ENCODE data around the gene ACHE.

The ACHE gene

GRCh38 chr7:100886936-100887515 is 8.7 kb downstream of the ACHE start:
- peak overlapping the region; percentile 11; the same call in 1 of the 2 replicates for H3K4me3 ChIP-seq (ENCODE audit: low read depth, low read length)
- no peak for DNase-seq (ENCODE audit: low read depth)
- no peak for TF ChIP-seq CTCF (IDR thresholded peaks at IDR 0.05; ENCODE audit: low read depth, low read length, missing control alignments)

- no peak for DNase-seq (ENCODE audit: low read depth)
- no peak for TF ChIP-seq CTCF (IDR thresholded peaks at IDR 0.05; ENCODE audit: low read depth, low read length, missing control alignments)
- H3K4me3 ChIP-seq (ENCODE audit: low read depth, low read length): no peak overlapping the region
These were observed 9.3 kb downstream of the ACHE start for GRCh38 chr7:100886142-100886935.

GRCh38 chr7:100885440-100886141 is 10.1 kb downstream of the ACHE start:
- TF ChIP-seq CTCF (IDR thresholded peaks at IDR 0.05; ENCODE audit: low read depth, low read length, missing control alignments): no peak
- no peak for DNase-seq (ENCODE audit: low read depth)
- no peak overlapping the region for H3K4me3 ChIP-seq (ENCODE audit: low read depth, low read length)

- DNase-seq (ENCODE audit: low read depth): no peak
- no peak overlapping the region for H3K4me3 ChIP-seq (ENCODE audit: low read depth, low read length)
- no peak for TF ChIP-seq CTCF (IDR thresholded peaks at IDR 0.05; ENCODE audit: low read depth, low read length, missing control alignments)
These were observed 10.8 kb downstream of the ACHE start for GRCh38 chr7:100884736-100885439.

- no peak overlapping the region for H3K4me3 ChIP-seq (ENCODE audit: low read depth, low read length)
- TF ChIP-seq CTCF (IDR thresholded peaks at IDR 0.05; ENCODE audit: low read depth, low read length, missing control alignments): no peak
- no peak for DNase-seq (ENCODE audit: low read depth)
These were observed 12.7 kb downstream of the ACHE start for GRCh38 chr7:100882785-100883526.

- no peak overlapping the region for H3K4me3 ChIP-seq (ENCODE audit: low read depth, low read length)
- DNase-seq (ENCODE audit: low read depth): no peak
- TF ChIP-seq CTCF (IDR thresholded peaks at IDR 0.05; ENCODE audit: low read depth, low read length, missing control alignments): no peak
These were observed 13.5 kb downstream of the ACHE start for GRCh38 chr7:100882201-100882600.
